Esophagus muscularis mucosa (tissue), 4 donors: ENCODE data around the gene GPR158. TPM values are rescaled to one million over a fixed set of nuclear protein-coding genes. Genes with fewer than 3 reads are reported as not detected.
"Not testable (repeated sequence)": the region's sequence is repeated elsewhere in the genome, so short reads cannot be mapped to it uniquely, and the experiment has no call there.

ENCODE experiments used
- DNase-seq: peaks from one replicate; pipeline ENCODE4 v3.0.0-alpha.2; 2017; ENCODE audit errors: extremely low spot score
- H3K27ac ChIP-seq, 4 donors: fragments of 200-600 bp; sonication (generic); replicated peaks in 1 of 4; 1 replicate in 3 of 4; 2 replicates in 1 of 4; pipeline ENCODE4 v1.5.1; 2016 to 2019; ENCODE audit warnings: mild to moderate bottlenecking in 1 of 4
- H3K27me3 ChIP-seq, 4 donors: fragments of 200-600 bp; sonication (generic); one replicate each; pipeline versions ENCODE4 v1.5.1 to v1.6.0; 2016 to 2019
- H3K36me3 ChIP-seq, 4 donors: fragments of 200-600 bp; sonication (generic); one replicate each; pipeline ENCODE4 v1.5.1; 2016 to 2019
- H3K4me1 ChIP-seq, 4 donors: fragments of 200-600 bp; sonication (generic); one replicate each; pipeline ENCODE4 v1.5.1; 2016 to 2019
- H3K4me3 ChIP-seq, 4 donors: fragments of 200-600 bp; sonication (generic); 1 replicate in 2 of 4; 2 replicates in 2 of 4; pipeline ENCODE4 v1.5.1; 2016 to 2019; ENCODE audit warnings: mild to moderate bottlenecking in 4 of 4, moderate library complexity in 1 of 4
- H3K9me3 ChIP-seq, 4 donors: fragments of 200-600 bp; sonication (generic); 1 replicate in 3 of 4; 2 replicates in 1 of 4; pipeline ENCODE4 v1.5.1; 2016 to 2019
- EP300 ChIP-seq: sonication (generic); formaldehyde crosslinking; IDR thresholded peaks from one replicate; pipeline ENCODE4 v1.6.1; 2017; ENCODE audit warnings: antibody characterized with exemption
- POLR2A ChIP-seq: fragments of 450-650 bp; IDR thresholded peaks from one replicate; pipeline ENCODE4 v1.6.1; 2017; ENCODE audit warnings: antibody characterized with exemption, moderate library complexity, mild to moderate bottlenecking, low read depth
- POLR2AphosphoS5 ChIP-seq, 2 donors: sonication (generic); formaldehyde crosslinking; IDR thresholded peaks; one replicate each; pipeline ENCODE4 v1.6.1; 2017; ENCODE audit warnings: antibody characterized with exemption in 2 of 2
- WGBS: methylation state at CpG from one replicate; pipeline ENCODE4 v1.1.5; 2018; 5-methylcytosine and 5-hydroxymethylcytosine counted together
- intact Hi-C: fragments of 100-400 bp; cut with DNase I; formaldehyde crosslinking; loops from one replicate; pipeline ENCODE4 v1.15.1; 2023
- total RNA-seq, 4 donors: library from RNA; depleted of rRNA; stranded (reverse); fragments of >200 nt; gene quantifications; one replicate each; pipeline versions ENCODE4 v1.1.0 to v1.2.1, GENCODE V29; 2016
- TF ChIP-seq, protein P1 (sequence below), 3 experiments: fragments of 200-600 bp in 2 of 3; fragments of 450-650 bp in 1 of 3; sonication (generic) in 2 of 3; IDR thresholded peaks; one replicate each; pipeline ENCODE4 v1.5.1; 2017 to 2019; ENCODE audit warnings: antibody characterized with exemption in 3 of 3, mild to moderate bottlenecking in 2 of 3, moderate library complexity in 1 of 3

GPR158 gene
- total RNA-seq, 4 donors from 2014 or later: under 0.01 to 0.50 (median 0.13) TPM

- no peaks in the 10 kb centered on the region for H3K36me3 ChIP-seq
- TF ChIP-seq, protein P1, sequence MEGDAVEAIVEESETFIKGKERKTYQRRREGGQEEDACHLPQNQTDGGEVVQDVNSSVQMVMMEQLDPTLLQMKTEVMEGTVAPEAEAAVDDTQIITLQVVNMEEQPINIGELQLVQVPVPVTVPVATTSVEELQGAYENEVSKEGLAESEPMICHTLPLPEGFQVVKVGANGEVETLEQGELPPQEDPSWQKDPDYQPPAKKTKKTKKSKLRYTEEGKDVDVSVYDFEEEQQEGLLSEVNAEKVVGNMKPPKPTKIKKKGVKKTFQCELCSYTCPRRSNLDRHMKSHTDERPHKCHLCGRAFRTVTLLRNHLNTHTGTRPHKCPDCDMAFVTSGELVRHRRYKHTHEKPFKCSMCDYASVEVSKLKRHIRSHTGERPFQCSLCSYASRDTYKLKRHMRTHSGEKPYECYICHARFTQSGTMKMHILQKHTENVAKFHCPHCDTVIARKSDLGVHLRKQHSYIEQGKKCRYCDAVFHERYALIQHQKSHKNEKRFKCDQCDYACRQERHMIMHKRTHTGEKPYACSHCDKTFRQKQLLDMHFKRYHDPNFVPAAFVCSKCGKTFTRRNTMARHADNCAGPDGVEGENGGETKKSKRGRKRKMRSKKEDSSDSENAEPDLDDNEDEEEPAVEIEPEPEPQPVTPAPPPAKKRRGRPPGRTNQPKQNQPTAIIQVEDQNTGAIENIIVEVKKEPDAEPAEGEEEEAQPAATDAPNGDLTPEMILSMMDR (IDR thresholded peaks at IDR 0.05): no peak
- no peak for TF ChIP-seq EP300
- no peak for TF ChIP-seq POLR2AphosphoS5 (IDR thresholded peaks at IDR 0.05)
- no peak for TF ChIP-seq POLR2A
- H3K9me3 ChIP-seq: no peaks in the 10 kb centered on the region
- H3K4me1 ChIP-seq: no peaks in the 10 kb centered on the region
- WGBS: 38% methylated on average over 2 of the region's 2 CpGs
- DNase-seq: no peak
- no peak overlapping the region for H3K27ac ChIP-seq
- no peaks in the 10 kb centered on the region for H3K27me3 ChIP-seq
- intact Hi-C loops: no loop called here
- no peak overlapping the region for H3K4me3 ChIP-seq
These were observed 125.3 kb downstream of the GPR158 start for GRCh38 chr10:25300073-25300472.

DNA sequence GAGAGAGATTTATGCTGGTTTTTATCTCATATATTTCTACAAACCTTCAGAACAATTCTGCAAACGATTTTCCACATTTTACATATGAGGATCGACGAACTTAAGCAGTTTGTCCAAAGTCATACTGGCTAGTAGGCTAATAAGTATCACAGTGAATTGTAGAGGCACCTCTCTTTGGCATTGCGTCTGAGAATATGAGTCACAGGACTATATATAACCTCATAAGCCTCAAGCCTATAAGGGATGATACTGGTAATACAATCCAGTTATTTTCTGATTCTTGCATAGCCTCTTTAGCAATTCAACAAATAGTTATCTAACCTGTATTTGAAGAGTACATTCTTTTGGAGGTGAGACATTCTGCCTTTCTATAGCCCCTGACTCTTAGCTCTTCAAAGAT lies 129.8 kb downstream of the GPR158 start:
- peaks cover 0 to 14% (median 0%) of the 10 kb centered on the region in 4 donors for H3K9me3 ChIP-seq
- no peaks in the 10 kb centered on the region for H3K36me3 ChIP-seq
- no peak overlapping the region for H3K4me3 ChIP-seq
- no peaks in the 10 kb centered on the region for H3K4me1 ChIP-seq
- H3K27ac ChIP-seq: no peak overlapping the region
- 58% methylated on average over 4 of the region's 4 CpGs for WGBS
- intact Hi-C loops: no loop called here
- TF ChIP-seq, protein P1 (IDR thresholded peaks at IDR 0.05): no peak
- no peak for TF ChIP-seq POLR2AphosphoS5 (IDR thresholded peaks at IDR 0.05)
- no peak for TF ChIP-seq POLR2A
- TF ChIP-seq EP300: no peak
- no peak for DNase-seq
- no peaks in the 10 kb centered on the region for H3K27me3 ChIP-seq

DNA sequence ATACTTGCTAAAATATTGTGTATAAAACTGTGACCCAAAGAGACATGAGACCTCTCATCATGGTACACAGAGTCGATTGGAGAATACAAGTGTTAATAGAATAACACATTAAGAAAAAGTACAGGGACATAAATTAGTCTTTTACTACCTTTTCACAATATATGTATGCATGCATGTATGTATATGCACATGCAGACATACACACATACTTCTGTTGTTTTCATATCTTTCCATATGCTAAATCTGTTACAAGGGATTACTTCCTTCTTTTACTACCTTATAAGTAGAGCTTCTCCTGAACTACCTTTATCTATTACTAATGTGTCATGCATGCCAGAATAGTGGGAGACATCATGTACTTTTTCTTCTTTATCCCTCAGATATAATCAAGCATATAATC lies 131.6 kb downstream of the GPR158 start:
- Histone ChIP-seq H3K9me3 (peaks cover 0 to 14% (median 0%) of the 10 kb centered on the region in 4 donors), H3K36me3 (no peaks in the 10 kb centered on the region), H3K27me3 (no peaks in the 10 kb centered on the region), H3K27ac (no peak overlapping the region), H3K4me1 (no peaks in the 10 kb centered on the region), H3K4me3 (no peak overlapping the region)
- TF ChIP-seq POLR2A: no peak
- no peak for TF ChIP-seq EP300
- no peak for TF ChIP-seq POLR2AphosphoS5 (IDR thresholded peaks at IDR 0.05)
- TF ChIP-seq, protein P1 (IDR thresholded peaks at IDR 0.05): no peak
- 72% methylated on average over 1 of the region's 1 CpG for WGBS
- intact Hi-C loops: no loop called here
- DNase-seq: no peak

DNA sequence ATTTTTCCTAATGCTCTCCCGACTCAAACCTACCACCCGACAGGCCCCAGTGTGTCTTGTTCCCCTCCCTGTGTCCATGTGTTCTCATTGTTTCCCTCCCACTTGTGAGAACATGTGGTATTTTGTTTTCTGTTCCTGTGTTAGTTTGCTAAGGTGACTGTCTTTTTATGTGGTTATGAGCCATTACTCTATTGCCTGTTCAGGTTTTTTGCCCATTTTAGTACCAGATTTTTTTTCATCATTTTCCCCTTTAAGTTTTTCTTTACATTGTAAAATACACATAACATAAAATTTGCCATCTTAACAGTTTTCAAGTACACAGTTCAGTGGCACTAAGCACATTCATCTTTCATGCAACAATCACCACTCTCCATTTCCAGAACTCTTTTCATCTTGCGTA lies 133.5 kb downstream of the GPR158 start:
- DNase-seq: no peak
- Histone ChIP-seq H3K27ac (no peak overlapping the region), H3K4me1 (no peaks in the 10 kb centered on the region), H3K9me3 (peaks cover 0 to 14% (median 0%) of the 10 kb centered on the region in 4 donors), H3K36me3 (no peaks in the 10 kb centered on the region), H3K4me3 (no peak overlapping the region), H3K27me3 (no peaks in the 10 kb centered on the region)
- intact Hi-C loops: no loop called here
- TF ChIP-seq, protein P1 (IDR thresholded peaks at IDR 0.05): no peak
- 28% methylated on average over 3 of the region's 3 CpGs for WGBS

- H3K36me3 ChIP-seq, H3K27ac ChIP-seq, H3K4me1 ChIP-seq, H3K9me3 ChIP-seq, DNase-seq, H3K27me3 ChIP-seq, intact Hi-C loops, H3K4me3 ChIP-seq: not testable (repeated sequence)
- WGBS: 91% methylated on average over 9 of the region's 9 CpGs
These were observed 142.9 kb downstream of the GPR158 start for GRCh38 chr10:25317596-25318211.
